Neuronal stem cell (in vitro differentiated cells): Measurements from ENCODE around the gene FOXP2.
"Not testable (repeated sequence)": the region's sequence is repeated elsewhere in the genome, so short reads cannot be mapped to it uniquely, and the experiment has no call there.

ENCODE experiments used
- DNase-seq: peaks from one replicate; pipeline ENCODE4 v3.0.0-alpha.2; 2013; ENCODE audit warnings: low spot score
- H2AFZ ChIP-seq: one replicate; pipeline ENCODE4 v1.6.1; 2013; ENCODE audit warnings: mild to moderate bottlenecking, low read length, inconsistent platforms
- H2AK5ac ChIP-seq: 2 replicates; pipeline ENCODE4 v1.6.1; 2013; ENCODE audit warnings: low read depth, mild to moderate bottlenecking, inconsistent platforms, low read length, moderate library complexity, mixed read lengths
- H2BK120ac ChIP-seq: 2 replicates; pipeline ENCODE4 v1.6.1; 2013; ENCODE audit warnings: low read depth, mild to moderate bottlenecking, inconsistent platforms, low read length, moderate library complexity, mixed read lengths
- H2BK12ac ChIP-seq: one replicate; pipeline ENCODE4 v1.6.1; 2013; ENCODE audit warnings: low read length, inconsistent platforms
- H2BK15ac ChIP-seq: 2 replicates; pipeline ENCODE4 v1.6.1; 2013; ENCODE audit warnings: mild to moderate bottlenecking, low read length, inconsistent platforms, mixed read lengths
- H2BK5ac ChIP-seq: one replicate; pipeline ENCODE4 v1.6.1; 2013; ENCODE audit warnings: inconsistent platforms, mild to moderate bottlenecking, low read length, moderate library complexity
- H3K14ac ChIP-seq: one replicate; pipeline ENCODE4 v1.6.1; 2013; ENCODE audit warnings: low read length, inconsistent platforms
- H3K18ac ChIP-seq: 2 replicates; pipeline ENCODE4 v1.6.1; 2013; ENCODE audit warnings: low read length, inconsistent platforms
- H3K23ac ChIP-seq: 2 replicates; pipeline ENCODE4 v1.6.1; 2013; ENCODE audit warnings: low read depth, mild to moderate bottlenecking, mixed read lengths, low read length, inconsistent platforms; ENCODE audit not compliant: poor library complexity
- H3K27ac ChIP-seq: replicated peaks from 3 replicates; pipeline ENCODE4 v1.5.1; 2013; ENCODE audit warnings: low read length, inconsistent platforms
- H3K27me3 ChIP-seq, 3 experiments: 2 replicates each; pipeline ENCODE4 v1.6.1; 2013; ENCODE audit warnings: low read length in 3 of 3, mild to moderate bottlenecking in 2 of 3, inconsistent platforms in 1 of 3, low read depth in 1 of 3, mixed read lengths in 1 of 3, moderate library complexity in 1 of 3; ENCODE audit not compliant: control insufficient read depth in 3 of 3, insufficient read depth in 3 of 3
- H3K36me3 ChIP-seq, 2 donors: replicated peaks in 1 of 2; 2 replicates each; pipeline ENCODE4 v1.6.1; 2013; ENCODE audit warnings: low read length in 2 of 2; ENCODE audit not compliant: control insufficient read depth in 2 of 2, insufficient read depth in 2 of 2
- H3K4ac ChIP-seq: 2 replicates; pipeline ENCODE4 v1.6.1; 2013; ENCODE audit warnings: inconsistent platforms, mild to moderate bottlenecking, low read length, moderate library complexity
- H3K4me1 ChIP-seq, 2 donors: 1 replicate in 1 of 2; 2 replicates in 1 of 2; pipeline ENCODE4 v1.6.1; 2013; ENCODE audit warnings: low read length in 2 of 2, low read depth in 1 of 2; ENCODE audit not compliant: control insufficient read depth in 2 of 2, insufficient read depth in 1 of 2
- H3K4me2 ChIP-seq: one replicate; pipeline ENCODE4 v1.6.1; 2013; ENCODE audit warnings: mild to moderate bottlenecking, low read length, inconsistent platforms; ENCODE audit not compliant: insufficient read depth, poor library complexity, severe bottlenecking
- H3K4me3 ChIP-seq, 2 donors: 2 replicates each; pipeline ENCODE4 v1.5.1; 2013; ENCODE audit warnings: low read length in 2 of 2, mild to moderate bottlenecking in 2 of 2, inconsistent platforms in 1 of 2, moderate library complexity in 1 of 2
- H3K79me1 ChIP-seq: one replicate; pipeline ENCODE4 v1.6.1; 2013; ENCODE audit warnings: low read depth, mild to moderate bottlenecking, inconsistent platforms, low read length, moderate library complexity
- H3K9ac ChIP-seq: one replicate; pipeline ENCODE4 v1.6.1; 2013; ENCODE audit warnings: mild to moderate bottlenecking, low read depth, low read length, inconsistent platforms; ENCODE audit not compliant: poor library complexity
- H3K9me3 ChIP-seq, 2 donors: replicated peaks in 1 of 2; 2 replicates each; pipeline versions ENCODE3 to v1.6.1; 2013; ENCODE audit warnings: low read length in 2 of 2, mild to moderate bottlenecking in 2 of 2, inconsistent platforms in 1 of 2, low read depth in 1 of 2, mixed read lengths in 1 of 2, moderate library complexity in 1 of 2; ENCODE audit not compliant: control insufficient read depth in 2 of 2, insufficient read depth in 1 of 2
- H4K8ac ChIP-seq: one replicate; pipeline ENCODE4 v1.6.1; 2013; ENCODE audit warnings: low read depth, mild to moderate bottlenecking, inconsistent platforms, low read length, moderate library complexity
- H4K91ac ChIP-seq: one replicate; pipeline ENCODE4 v1.6.1; 2013; ENCODE audit warnings: low read length, low read depth, mild to moderate bottlenecking, inconsistent platforms; ENCODE audit not compliant: poor library complexity
- WGBS, 2 donors: extraction: QIAGEN DNeasy Blood & Tissue Kit; methylation state at CpG; one replicate each; pipeline ENCODE4 v1.1.7; 2013; ENCODE audit warnings: missing lambda C conversion rate in 2 of 2, mixed read lengths in 1 of 2; ENCODE audit not compliant: insufficient read length in 2 of 2, insufficient replicate concordance in 1 of 2; ENCODE audit errors: extremely low coverage in 2 of 2; 5-methylcytosine and 5-hydroxymethylcytosine counted together

The FOXP2 gene

DNA sequence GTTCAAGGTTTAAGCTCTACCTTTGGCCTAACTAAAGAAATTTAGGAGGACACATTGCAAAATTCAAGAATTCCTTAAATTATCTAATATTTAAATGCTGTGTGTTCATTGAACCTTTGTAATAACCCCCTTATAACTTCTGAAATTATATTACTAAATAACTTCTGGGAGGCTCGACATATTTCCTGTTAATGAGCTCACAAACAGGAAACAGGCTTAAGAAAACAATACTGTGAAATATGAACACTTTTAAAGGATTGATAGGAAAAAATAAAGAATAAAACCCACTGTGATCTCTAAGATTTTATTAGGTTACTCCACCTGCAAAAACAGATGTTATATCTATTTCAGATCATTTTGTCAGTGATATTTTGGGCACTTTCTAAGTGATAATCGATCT lies 74.1 kb downstream of the FOXP2 start:
- no peak overlapping the region for H3K18ac ChIP-seq
- no peak overlapping the region for H3K4ac ChIP-seq
- H2BK15ac ChIP-seq = no peak overlapping the region
- no peak overlapping the region for H3K9ac ChIP-seq
- H2BK12ac ChIP-seq = no peak overlapping the region
- no peak overlapping the region for H3K27ac ChIP-seq
- peaks cover 2 to 18% of the 10 kb centered on the region in 2 donors for H3K9me3 ChIP-seq
- no peaks in the 10 kb centered on the region for H3K79me1 ChIP-seq
- no peak overlapping the region for H3K4me2 ChIP-seq
- no peak overlapping the region for H4K91ac ChIP-seq
- no peak overlapping the region for H4K8ac ChIP-seq
- no peaks in the 10 kb centered on the region for H3K36me3 ChIP-seq
- no peak overlapping the region for H2AFZ ChIP-seq
- H2AK5ac ChIP-seq = no peak overlapping the region
- DNase-seq = no peak
- no peak overlapping the region for H3K23ac ChIP-seq
- H3K4me3 ChIP-seq = no peak overlapping the region
- H2BK120ac ChIP-seq = no peak overlapping the region
- H3K14ac ChIP-seq = no peak overlapping the region
- H3K27me3 ChIP-seq = no peaks in the 10 kb centered on the region
- H2BK5ac ChIP-seq = no peak overlapping the region
- WGBS, 2 donors = no CpG with 5 or more reads among the region's 2 CpGs
- no peaks in the 10 kb centered on the region for H3K4me1 ChIP-seq

DNA sequence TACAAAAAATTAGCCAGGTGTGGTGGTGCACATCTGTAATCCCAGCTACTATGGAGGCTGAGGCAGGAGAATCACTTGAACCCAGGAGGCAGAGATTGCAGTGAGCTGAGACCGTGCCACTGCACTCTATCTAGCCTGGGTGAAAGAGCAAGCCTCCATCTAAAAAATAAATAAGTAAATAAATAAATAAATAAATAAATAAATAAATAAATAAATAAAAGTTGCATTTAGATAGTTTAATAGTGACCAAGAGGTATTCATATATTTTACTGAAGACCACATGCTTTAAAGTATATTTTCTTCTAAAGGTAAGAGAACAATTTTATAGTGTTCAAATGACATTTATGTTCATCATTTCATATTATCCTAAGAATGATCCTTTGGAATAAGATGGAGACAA lies 82.9 kb downstream of the FOXP2 start:
- not testable (repeated sequence) for H2BK12ac ChIP-seq, H3K23ac ChIP-seq, H2BK15ac ChIP-seq, H3K27ac ChIP-seq, H3K4ac ChIP-seq, H2BK5ac ChIP-seq, H3K79me1 ChIP-seq, H3K4me2 ChIP-seq, H4K91ac ChIP-seq, H4K8ac ChIP-seq, DNase-seq, H3K9me3 ChIP-seq, H3K27me3 ChIP-seq, H3K36me3 ChIP-seq, H3K9ac ChIP-seq, H3K4me1 ChIP-seq, H3K14ac ChIP-seq, H2AFZ ChIP-seq, H2AK5ac ChIP-seq, H3K4me3 ChIP-seq, H3K18ac ChIP-seq, H2BK120ac ChIP-seq
- WGBS, 2 donors = no CpG with 5 or more reads among the region's 1 CpG

DNA sequence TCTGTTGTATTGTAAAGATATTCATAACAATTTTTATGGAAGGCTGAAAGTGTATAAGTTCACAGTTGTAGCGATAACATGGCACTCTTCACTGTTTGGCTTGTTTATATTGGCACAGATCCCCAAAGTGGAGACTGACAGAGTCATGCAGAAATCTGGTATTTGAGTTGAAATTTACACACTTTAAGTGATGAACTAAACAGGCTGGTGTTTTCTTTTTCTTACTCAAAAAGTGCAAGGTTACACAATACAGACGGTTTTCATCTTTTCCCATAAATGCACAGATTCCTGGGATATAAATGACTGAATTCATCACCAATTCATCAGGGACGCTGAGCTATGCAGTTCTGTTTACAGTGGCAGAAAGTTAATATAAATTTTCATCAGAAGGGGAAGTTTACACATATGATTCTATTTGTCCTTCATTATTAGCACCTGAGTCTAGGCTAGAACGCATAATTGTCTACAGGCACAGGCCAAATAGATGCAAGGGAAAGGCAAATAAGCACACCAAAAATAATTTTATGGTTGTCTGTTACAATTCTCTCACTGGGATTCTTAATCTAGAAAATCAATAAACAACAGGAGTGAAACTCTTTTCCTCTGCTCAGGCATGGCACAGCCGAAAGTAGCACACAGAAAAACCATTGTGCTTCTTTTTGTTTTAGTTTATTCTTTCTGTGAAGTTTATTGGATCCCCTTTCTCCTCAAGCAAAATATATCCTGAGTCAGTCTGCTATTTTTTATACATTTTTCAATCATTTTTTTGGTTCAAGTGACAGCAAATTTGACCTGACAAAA lies 88.0 kb downstream of the FOXP2 start:
- Histone ChIP-seq H2AK5ac (no peak overlapping the region), H4K91ac (no peak overlapping the region), H2BK15ac (no peak overlapping the region), H2AFZ (no peak overlapping the region), H3K18ac (no peak overlapping the region), H3K27me3 (no peaks in the 10 kb centered on the region), H3K36me3 (no peaks in the 10 kb centered on the region), H3K4me3 (no peak overlapping the region), H3K4ac (no peak overlapping the region), H2BK120ac (no peak overlapping the region), H2BK5ac (no peak overlapping the region), H3K4me1 (no peaks in the 10 kb centered on the region), H3K9me3 (no peaks in the 10 kb centered on the region), H3K27ac (no peak overlapping the region), H3K79me1 (no peaks in the 10 kb centered on the region), H3K23ac (no peak overlapping the region), H3K4me2 (no peak overlapping the region), H3K9ac (no peak overlapping the region), H4K8ac (no peak overlapping the region), H2BK12ac (no peak overlapping the region), H3K14ac (no peak overlapping the region)
- WGBS, 2 donors = no CpG with 5 or more reads among the region's 5 CpGs
- DNase-seq = no peak

DNA sequence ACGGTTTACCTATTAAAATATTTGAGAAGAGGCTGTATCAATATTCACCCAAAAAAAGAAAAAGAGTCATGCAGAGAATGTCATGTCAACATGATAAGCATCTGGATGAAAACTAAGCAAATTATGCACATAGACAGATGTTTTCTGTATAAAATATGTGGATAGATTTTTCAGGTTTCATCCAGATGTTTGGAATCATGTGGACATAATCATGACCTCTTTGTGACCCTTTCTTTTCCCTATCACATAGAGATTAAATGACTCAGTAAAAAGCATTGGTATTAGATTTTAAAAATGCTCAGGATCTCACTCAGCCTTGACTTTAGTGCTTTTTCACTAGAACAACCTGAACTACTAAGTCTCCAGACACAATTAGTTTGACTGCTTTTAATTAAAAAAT lies 90.0 kb downstream of the FOXP2 start:
- Histone ChIP-seq H3K4me3 (no peak overlapping the region), H2BK15ac (no peak overlapping the region), H3K4ac (no peak overlapping the region), H3K9ac (no peak overlapping the region), H3K27me3 (no peaks in the 10 kb centered on the region), H3K18ac (no peak overlapping the region), H3K14ac (no peak overlapping the region), H4K91ac (no peak overlapping the region), H3K27ac (no peak overlapping the region), H2AK5ac (no peak overlapping the region), H3K23ac (no peak overlapping the region), H3K9me3 (no peaks in the 10 kb centered on the region), H3K4me1 (no peaks in the 10 kb centered on the region), H3K36me3 (no peaks in the 10 kb centered on the region), H2BK12ac (no peak overlapping the region), H2BK120ac (no peak overlapping the region), H2BK5ac (no peak overlapping the region), H3K4me2 (no peak overlapping the region), H2AFZ (no peak overlapping the region), H4K8ac (no peak overlapping the region), H3K79me1 (no peaks in the 10 kb centered on the region)
- DNase-seq = no peak
- no CpG with 5 or more reads among the region's 1 CpG for WGBS, 2 donors
